A549 treated with CpdA at 1 μM for 4 hours (cell line): ENCODE results near the gene RHOB. TPM values are rescaled to one million over a fixed set of nuclear protein-coding genes. Genes with fewer than 3 reads are reported as not detected.

Experiments
- total RNA-seq: library from RNA; stranded (reverse); fragments of 200-300 nt; extraction: Qiagen RNA extraction; gene quantifications from 5 replicates; pipeline ENCODE4 v1.2.3, GENCODE V29; 2022; ENCODE audit warnings: low read depth

The RHOB gene
- 113 to 194 TPM (median 184 TPM) in 5 replicates for total RNA-seq

GRCh38 chr2:20446917-20447436 lies at the start of gene RHOB:
TSS of gene RHOB (plus strand) at chr2:20447074. CDS start at chr2:20447466, 392 bp downstream.

Other genes with a start within 250 kb of the RHOB start
- gene SDC1, start 221.9 kb upstream of the RHOB start, total RNA-seq = 161 to 205 TPM (median 186 TPM) in 5 replicates
- gene PUM2, start 96.2 kb upstream of the RHOB start, total RNA-seq = 38.1 to 49.0 TPM (median 44.7 TPM) in 5 replicates
- gene HS1BP3, start 204.0 kb downstream of the RHOB start, total RNA-seq = 35.6 to 41.5 TPM (median 41.1 TPM) in 5 replicates
- gene GDF7, start 220.1 kb downstream of the RHOB start, total RNA-seq = 0.02 to 0.06 TPM (median 0.03 TPM) in 5 replicates